DND-41 (cell line): Measurements from ENCODE around the gene NTN1.

ENCODE experiments used
- CTCF ChIP-seq: IDR thresholded peaks from 2 replicates; pipeline ENCODE4 v1.5.1; 2012; ENCODE audit warnings: borderline replicate concordance, low read length, moderate library complexity, mild to moderate bottlenecking; ENCODE audit not compliant: poor library complexity, severe bottlenecking; ENCODE audit errors: extremely low read depth
- EZH2 ChIP-seq: IDR thresholded peaks from 3 replicates; pipeline ENCODE4 v1.6.1; 2012; ENCODE audit warnings: borderline replicate concordance, low read depth, mild to moderate bottlenecking, moderate library complexity, low read length, inconsistent platforms; ENCODE audit not compliant: severe bottlenecking

GRCh38 chr17:9148905-9149525 lies 127.7 kb downstream of the NTN1 start:
- TF ChIP-seq CTCF (no peak), EZH2 (no peak)
